Measurements from ENCODE around the gene AARS2.

The AARS2 gene

DNA sequence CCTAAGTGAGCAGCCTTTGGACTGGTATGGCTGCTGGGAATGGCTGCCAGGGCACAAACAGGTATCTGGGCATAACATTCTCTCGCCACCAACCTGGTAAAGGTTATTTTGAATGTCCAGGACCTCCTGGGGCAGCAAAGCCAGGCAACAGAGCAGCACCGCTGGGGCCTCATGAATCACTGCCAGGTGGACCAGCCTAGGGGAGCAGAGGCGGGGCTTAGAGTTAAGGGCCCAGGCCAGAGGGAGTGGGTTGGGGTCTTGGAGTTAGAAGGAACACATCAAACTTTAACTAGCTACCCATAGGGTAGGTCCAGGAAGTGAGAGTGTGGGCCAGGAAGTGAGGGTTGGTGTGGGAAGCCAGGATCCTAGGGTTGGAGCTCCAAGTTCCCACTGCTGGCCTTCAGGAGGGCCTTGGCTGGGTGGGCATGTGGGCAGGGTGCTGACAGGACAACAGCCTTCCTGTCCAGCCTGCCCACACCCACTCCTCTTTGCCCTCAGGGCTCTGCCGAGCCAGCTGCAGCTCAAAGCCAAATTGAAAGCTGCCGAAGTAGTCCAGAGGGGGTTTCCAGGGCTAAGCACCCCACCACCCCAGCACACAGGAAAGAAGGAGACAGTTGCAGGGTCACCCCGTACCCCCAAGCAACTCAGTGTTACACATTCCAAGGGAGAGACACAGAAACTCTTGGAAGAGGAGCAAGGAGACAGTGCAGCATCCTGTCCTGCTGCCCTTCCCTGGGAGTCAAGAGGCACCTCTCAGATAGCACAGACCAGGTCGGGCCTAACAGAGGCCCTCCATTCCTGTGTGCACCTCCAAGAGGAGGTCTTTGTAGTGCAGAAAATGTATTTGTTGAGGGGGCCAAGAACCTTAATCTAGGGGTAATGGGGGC lies 50.4 kb downstream of the AARS2 start:
- no peak for DNase-seq (ENCODE audit: low read depth)

DNA sequence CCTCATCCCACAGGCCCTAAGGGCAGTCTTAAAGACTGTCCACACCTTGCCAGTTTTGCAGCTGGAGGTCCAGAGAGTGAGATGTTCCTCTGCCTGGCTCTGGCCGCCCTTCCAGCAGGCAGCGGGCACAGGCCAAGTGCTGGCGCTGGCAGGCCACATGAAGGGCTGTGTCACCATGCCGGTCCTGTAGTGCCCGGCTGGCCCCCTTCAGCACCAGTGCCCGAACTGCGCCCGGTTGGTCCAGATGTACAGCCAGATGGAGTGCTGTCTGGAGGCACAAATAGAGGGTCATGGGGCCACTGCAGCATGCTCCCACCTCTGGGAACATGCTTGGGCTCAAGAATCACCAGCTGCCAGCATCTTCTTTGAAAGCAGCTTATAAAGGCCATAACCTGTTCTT lies 51.6 kb downstream of the AARS2 start:
- DNase-seq (ENCODE audit: low read depth): no peak

DNA sequence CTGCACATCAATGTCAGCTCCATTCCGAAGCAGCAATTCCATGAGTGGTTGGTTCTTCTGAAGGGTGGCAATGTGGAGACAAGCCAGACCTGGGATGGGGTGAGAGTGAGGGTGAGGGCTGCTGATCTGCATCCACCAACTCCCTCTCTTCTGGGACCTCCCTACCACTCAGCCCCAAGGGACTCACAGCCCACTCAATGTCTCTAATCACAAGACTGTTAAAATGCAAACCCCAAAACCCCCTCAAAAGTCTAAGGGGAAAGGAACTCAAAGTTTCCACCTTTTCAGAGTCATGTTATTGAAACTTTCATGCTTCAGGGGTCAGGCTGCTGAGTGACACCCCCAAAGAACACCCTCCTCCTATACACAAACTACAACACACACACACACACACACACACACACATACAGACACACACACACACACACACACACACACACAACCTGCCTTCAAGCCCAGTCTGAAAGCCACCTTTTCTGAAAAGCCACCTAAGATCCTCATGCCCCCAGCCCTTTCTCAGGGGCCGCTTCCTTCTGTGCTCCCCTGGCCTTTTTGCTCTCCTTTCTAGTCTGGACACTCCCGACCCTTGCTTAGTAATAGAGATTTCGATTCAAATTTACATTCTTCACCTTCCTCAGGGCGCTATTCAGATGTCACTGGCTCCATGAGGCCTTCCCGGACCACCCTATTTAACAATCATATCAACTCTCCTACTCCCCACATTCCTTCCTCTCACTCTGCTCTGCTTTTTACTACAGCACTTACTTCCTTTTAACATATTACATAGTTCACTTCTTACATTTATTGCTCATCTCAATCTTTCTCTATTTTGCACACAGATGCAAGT lies 52.5 kb downstream of the AARS2 start:
- DNase-seq (ENCODE audit: low read depth): no peak

DNA sequence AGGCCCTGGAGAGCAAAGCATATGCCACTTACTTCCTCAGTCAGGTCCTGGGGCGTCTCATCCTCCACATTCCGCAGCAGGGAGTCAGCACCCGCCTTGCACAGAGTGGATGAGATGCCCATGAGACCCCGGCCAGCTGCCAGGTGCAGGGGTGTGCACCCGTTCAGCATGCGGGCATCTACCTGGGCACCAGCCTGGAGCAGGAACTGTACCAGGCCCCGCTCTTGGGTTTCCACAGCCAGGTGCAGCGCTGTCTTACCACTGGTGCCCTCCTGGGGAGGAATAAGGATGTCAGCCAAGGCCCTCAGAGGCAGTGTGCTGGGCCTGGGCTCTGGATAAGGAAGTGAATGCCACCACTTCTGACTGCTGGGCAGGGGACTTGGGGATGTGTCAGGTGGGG lies 53.1 kb downstream of the AARS2 start:
- no peak for DNase-seq (ENCODE audit: low read depth)

DNA sequence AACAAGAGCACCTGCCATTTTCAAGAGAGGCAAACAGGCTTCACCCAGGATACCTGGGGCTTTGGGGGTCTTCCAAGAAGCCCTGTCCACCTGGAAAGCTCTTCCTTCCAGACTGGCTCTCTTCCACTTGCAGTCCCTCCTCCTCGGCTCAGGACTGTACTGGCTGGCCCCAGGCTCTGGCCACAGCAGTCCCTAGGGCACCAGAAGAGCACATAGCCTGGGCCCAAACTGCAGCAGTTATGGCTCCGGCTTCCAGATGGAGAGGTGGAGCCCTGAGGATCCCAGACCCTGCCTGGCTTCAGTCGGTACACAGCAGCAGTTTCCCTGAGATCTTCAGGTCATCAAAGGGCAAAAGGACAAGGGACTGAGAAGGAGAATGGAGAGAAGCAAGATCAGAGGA lies 54.2 kb downstream of the AARS2 start:
- DNase-seq (ENCODE audit: low read depth): no peak

DNA sequence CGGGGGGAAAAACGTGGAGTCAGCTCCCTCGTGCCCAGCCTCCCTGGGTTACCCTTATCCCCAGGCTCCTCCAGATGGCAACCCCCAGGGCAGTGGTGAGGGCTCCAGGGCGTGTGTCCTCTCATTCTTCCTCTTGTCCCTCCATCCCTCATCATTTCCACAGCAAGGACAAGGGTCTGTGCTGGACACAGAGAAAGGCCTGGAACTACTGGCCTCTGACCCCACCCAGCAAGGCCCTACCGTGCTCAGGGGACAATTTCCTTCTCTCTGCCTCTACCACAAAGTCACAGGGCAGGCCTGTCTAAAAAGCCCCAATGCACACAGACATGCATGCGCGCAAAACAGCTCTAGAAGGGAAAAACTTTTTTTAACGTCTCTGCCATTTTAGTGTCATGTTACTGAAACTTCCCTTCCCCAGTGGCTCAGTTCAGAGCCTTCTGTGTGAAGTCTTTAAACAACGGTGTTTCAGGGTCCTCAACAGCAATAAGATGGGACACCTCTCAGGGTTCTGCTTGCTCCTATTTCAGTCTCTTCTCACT lies 54.8 kb downstream of the AARS2 start:
- DNase-seq (ENCODE audit: low read depth): no peak

DNA sequence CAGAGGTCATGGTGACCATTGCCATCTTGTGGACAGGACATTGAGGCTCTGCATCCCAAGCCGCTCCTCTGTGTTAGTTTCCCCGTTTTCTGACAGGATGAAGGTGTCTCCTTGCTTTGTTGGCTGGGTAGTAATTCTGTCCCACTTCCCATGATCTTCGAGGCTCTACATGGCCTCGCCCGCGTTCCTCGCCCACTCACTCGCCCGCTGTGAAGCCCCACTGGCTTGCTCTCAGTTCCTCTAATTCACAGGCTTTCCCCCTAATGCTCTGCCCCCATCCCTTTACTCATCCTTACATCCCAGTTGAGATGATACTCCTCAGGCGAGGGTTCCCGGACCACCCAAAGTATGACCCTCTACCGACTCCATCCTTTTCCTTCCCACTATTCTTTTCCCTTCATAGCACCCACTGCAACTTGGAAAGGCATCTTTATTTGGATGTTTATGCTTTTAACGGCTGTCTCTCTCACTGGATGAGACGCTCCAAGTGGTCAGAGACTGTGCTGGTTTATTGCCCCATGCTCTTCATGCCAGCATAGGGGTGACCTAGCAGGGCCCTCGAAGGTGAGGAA lies 55.3 kb downstream of the AARS2 start:
- no peak for DNase-seq (ENCODE audit: low read depth)

DNA sequence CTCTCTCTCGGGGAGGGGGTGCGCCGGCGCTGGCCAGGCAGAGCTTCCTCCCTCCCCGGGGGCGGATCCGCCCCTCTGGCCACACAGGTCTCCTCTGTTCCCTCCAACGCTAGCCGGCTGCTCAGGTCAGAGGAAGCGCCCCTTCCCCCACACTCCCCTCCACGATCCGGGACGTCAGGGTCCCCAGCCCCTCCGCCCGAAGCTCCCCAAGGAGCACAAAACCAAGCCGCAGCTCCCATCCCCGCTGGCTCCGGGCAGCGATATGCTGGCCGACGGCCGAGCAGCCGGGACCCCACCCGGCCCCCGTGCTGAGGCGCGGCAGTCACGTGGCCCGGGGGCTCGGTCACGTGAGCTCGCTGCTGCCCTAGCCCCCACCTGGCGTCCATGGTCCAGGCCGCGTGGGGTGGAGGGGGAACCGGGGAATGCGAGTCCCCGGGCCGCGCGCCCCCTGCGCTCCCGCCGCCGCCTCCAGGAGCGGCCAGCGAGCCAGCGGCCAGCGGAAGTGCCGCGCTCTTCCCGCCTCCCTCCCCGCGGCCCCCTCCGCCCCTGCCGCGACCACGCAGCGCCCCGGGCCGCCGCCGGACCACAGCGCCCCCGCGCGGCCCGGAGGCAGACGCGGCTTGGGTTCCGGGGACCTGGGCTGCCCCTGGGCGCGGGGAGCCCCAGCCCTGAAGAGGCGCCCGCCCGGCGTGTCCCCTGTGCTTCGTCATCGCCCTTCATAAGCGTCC lies 56.0 kb downstream of the AARS2 start, which contains the start of gene SLC35B2:
SLC35B2 (minus strand) TSS at position 504 of the 728 bp plus-strand sequence; CDS start at position 386, 118 bp downstream.
- DNase-seq (ENCODE audit: low read depth): no peak

DNA sequence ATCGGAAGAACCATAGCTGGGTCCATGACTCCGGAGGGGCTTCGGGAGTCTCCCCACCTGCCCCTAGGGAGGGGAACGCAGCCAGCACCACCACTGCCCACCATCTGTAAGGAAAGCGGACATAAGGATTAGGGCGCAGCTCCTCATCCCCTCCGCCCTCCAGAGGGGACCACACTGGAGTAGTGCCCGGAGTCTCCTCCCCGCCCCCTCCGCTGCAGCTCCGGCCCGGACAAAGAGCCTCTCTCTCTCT lies 56.4 kb downstream of the AARS2 start:
- no peak for DNase-seq (ENCODE audit: low read depth)

DNA sequence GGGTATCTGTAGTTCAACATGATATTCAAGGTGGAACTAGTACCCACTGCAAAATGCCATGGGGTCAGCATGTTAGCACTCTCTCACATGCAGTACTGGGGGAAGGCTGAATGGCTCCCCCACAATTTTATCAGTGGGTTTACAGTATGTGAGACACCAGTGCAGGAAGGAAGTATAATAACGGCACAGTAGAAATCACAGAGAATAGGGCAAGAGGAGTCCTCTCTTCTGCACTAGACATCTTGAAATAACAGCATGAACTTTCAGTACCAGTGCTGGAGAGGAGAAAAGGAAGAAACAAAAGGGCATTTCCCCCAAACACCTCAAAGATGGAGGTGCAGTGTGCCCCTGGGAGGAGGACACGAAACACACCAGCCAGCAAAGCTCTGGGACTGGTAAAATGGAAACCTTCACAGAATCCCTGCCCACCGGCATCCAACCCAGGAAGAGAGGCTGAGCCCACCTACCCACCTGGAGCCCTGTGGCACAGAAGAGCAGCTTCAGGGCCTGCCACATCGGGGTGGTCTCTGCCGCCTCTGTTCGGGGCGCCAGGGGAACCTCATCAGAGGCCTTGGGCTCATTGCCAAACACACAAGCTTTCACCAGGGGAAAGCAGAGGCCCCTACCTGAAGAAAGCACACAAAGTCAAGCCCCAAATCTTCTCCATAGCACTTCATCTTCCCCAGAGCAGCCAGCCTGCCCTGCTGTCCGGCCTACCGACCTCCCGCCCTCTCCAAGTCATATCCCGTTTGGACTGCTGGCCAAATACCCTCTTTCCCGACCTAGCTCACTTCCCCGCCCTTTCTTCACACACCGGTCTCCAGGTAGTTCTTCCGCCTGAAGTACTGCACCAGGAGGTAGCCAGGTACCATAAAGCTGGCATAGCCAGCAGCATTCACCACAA lies 57.0 kb downstream of the AARS2 start:
- no peak for DNase-seq (ENCODE audit: low read depth)

DNA sequence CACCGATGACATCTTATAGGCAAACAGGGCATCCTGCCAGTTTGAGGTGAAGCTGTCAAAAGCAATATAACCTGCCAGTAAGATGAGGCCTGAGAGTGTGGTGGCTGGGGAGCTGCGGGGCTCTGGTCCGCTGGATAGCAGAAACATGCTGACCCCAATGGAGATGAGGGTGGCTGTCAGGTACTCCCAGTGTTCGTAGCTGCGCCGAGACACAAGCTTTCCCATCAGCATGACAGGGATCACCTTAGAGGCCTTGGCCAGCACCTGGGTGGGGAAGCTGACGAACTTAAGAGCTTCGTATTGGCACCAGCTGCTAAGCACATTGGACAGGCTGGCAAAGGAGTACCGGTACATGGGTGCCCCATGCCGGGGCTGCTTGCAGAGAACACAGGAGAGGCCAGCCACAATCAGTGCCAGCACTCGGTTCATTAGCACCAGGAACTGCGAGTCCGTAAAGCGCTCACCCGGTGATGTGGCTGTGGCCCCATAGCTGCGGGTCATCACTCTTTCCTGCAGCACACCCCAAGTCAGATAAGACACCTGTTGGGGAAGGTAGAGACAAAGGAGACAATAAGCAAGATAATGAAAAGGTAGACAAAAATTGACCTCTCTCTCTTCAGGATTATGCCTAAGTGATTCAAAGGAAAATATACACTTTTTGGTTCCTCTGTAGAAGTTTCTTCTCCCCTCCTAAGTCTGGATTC lies 57.9 kb downstream of the AARS2 start:
- DNase-seq (ENCODE audit: low read depth): no peak

DNA sequence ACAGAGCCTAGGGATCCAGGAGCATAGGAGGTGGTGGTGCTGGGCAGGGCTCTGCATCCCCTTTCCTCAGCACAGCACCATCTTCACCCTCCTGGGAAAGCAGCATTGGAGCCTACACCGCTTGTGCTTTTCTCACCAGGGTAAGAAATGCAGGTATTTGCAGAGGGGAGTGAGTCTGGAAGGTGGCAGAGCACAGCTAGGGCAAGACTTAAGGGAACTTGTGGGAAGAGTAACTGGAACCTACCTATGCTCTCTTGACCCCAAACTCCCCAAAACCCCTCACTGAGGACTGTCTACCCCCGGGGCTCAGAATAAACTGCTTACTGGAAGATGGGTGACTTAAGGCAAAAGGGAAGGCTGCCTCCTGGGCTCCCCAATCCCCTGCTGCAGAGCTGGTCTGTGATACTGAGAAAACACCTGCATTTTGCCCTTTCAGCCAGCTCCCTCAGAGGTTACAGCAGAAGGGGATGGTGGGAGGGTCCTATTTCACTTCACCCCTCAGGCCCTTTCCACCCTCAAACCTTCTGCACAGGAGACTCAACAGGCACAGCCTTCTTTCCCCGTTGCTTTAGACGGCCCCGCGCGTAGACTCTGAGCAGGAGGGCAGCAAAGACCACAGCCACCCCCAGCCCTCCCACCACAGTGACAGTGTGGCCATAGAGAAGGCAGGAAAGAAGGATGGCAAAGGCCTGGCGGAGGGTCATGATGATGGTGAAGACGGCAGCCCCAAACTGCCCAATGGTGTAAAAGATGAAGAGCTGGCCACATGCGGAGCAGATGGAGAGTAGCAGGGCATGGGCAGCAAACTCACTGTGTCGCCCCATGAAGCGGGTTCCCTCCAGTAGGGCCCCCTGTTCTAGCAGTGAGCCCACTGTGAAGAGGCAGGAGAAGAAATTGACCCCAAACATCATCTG lies 58.7 kb downstream of the AARS2 start:
- DNase-seq (ENCODE audit: low read depth): no peak

DNA sequence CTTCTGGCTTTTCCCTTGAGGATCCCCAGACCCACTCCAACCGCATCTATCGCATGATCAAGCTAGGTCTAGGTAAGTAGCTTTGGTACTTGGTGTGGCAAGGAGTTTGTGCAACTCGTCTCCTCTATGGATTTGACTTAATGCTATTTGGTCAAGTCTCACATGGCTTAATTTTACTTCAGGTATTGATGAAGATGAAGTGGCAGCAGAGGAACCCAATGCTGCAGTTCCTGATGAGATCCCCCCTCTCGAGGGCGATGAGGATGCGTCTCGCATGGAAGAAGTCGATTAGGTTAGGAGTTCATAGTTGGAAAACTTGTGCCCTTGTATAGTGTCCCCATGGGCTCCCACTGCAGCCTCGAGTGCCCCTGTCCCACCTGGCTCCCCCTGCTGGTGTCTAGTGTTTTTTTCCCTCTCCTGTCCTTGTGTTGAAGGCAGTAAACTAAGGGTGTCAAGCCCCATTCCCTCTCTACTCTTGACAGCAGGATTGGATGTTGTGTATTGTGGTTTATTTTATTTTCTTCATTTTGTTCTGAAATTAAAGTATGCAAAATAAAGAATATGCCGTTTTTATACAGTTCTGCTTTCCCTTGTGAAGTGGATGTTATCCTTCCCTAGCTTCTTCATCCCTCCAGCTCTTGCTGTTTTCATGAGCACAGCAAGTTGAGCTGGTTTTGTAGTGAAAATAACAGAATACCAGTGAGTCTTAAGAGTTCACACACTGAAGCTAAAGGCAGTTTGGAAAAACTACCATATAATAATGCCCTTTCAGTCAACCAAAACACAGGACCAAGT lies 59.6 kb downstream of the AARS2 start:
- DNase-seq (ENCODE audit: low read depth): no peak

DNA sequence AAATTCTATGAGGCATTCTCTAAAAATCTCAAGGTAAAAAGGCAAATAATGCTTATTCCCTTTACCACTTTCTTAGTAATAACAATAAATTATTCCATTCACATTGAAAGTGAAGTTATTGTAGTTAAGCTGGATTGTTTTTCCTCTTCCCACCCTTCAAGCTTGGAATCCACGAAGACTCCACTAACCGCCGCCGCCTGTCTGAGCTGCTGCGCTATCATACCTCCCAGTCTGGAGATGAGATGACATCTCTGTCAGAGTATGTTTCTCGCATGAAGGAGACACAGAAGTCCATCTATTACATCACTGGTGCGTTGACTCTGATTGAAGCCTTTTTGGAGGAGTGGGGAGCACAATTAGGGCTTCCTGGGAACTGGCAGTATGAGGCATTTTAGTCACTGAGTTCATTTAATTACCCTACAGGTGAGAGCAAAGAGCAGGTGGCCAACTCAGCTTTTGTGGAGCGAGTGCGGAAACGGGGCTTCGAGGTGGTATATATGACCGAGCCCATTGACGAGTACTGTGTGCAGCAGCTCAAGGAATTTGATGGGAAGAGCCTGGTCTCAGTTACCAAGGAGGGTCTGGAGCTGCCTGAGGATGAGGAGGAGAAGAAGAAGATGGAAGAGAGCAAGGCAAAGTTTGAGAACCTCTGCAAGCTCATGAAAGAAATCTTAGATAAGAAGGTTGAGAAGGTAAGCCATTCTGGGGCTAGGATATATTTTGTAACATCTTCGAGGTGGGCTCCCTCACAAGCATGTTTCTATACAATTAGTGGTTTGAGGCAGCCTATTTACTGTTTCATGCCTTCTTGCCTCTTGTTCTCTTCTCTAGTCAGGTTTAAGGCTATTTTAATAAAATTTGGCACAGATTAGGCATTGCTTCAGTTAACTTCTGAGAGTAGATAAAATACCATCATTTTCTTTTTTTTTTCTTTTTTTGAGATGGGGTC lies 61.3 kb downstream of the AARS2 start:
- DNase-seq (ENCODE audit: low read depth): no peak

DNA sequence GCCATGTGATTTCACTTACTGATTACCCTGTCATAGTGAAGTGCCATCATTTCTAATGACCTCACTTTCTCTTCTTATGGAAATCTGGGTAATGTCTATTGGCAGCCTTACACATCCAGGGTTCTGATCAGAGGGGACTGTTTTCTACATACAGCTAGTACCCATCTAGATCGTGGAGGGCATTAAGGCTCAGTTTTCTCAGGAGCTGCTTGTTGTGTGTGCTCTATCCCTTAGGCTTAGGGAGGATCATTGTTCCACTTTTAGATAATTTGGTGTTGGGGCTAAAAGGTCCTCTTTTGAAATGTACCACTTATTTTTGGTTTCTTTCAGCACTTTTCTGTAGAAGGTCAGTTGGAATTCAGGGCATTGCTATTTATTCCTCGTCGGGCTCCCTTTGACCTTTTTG lies 62.4 kb downstream of the AARS2 start:
- no peak for DNase-seq (ENCODE audit: low read depth)

DNA sequence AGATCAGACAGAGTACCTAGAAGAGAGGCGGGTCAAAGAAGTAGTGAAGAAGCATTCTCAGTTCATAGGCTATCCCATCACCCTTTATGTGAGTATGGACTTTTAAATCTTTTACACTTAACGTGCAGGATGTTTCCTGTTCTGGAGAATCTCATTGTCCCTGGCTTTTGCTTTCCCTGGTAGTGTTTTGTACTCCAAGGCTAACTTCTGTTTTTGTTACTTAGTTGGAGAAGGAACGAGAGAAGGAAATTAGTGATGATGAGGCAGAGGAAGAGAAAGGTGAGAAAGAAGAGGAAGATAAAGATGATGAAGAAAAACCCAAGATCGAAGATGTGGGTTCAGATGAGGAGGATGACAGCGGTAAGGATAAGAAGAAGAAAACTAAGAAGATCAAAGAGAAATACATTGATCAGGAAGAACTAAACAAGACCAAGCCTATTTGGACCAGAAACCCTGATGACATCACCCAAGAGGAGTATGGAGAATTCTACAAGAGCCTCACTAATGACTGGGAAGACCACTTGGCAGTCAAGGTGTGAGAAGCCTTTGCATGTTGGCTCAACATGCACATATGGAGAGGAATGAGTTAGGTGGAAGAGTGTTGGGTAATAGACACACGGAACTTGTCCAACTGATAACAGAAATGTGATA lies 63.0 kb downstream of the AARS2 start:
- no peak for DNase-seq (ENCODE audit: low read depth)

Measured in stimulated activated CD8-positive, alpha-beta memory T cell treated with anti-CD3 and anti-CD28 coated beads, Interleukin-12 subunit alpha, Interleukin-12 subunit beta, amount 100 ng/mL, for 1 hour (primary cell).